HG02938 (cell line): Measurements from ENCODE around the gene PRRT4.

Experiments used
- ATAC-seq: cut with Tn5 transposase; IDR thresholded peaks from one replicate; pipeline ENCODE4 v1.9.1; 2021; ENCODE audit warnings: mild to moderate bottlenecking, moderate library complexity; ENCODE audit not compliant: unreplicated experiment

Gene PRRT4

DNA sequence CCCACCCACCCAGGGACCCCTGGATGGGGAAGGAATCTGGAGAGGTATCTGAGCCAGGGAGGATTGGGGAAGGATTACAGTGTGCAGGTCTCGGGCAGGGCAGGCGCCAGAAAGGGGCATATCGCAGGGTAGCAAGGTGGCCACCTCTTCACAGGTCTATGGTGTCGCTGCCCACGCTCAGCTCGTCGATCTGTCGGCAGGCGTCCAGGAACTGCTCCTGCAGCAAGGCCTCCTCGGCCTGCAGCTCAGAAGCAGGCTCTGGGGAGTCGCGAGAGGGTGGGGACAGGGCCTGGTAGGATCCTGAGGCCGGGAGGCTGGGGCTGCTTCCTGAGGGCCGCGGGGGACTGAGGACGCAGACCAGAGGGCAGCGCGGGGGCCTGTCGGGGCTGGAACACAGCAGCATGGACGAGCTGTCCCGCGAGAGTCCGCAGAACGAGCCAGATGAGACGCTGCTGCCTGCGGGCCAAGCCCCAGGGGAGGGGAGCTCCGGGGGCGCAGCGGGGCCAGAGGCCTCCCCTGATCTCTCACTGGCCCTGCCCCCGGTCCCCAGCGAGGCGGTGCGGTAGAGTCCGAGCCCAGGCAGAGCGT, 10.7 kb downstream of the PRRT4 start:
- no peak for ATAC-seq

DNA sequence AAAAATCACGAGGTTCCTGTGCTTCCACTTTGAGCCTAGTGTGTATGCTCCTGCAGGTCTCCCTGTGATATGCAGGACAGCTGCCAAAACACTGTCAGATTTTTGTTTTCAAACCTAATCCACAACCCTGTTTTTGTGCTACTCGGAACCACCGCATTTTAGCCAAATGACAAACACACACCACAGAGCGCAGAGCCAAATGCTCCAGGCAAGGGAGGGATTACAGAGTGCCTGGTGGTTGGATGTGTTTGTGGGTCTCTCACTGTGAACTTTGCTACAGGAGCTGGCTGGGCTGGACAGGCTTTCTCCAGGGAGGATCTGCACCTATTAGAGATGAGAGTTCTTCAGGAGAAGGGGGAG, 12.0 kb downstream of the PRRT4 start:
- no peak for ATAC-seq

GRCh38 chr7:128347647-128348097, 13.8 kb downstream of the PRRT4 start:
- no peak for ATAC-seq

DNA sequence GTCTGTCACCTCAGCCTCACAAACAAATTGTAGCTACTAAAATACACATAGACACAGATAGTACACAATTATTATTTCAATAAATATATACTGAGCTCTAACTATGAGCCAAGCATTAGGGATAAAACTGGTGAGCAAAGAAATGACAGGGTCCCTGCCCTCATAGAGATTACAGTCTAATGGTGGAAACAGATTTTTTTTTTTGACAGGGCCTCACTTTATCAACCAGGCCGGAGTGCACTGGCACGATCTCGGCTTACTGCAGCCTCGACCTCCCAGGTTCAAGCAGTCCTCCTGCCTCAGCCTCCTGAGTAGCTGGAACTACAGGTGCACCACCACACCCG, 17.1 kb downstream of the PRRT4 start:
- no peak for ATAC-seq

- peak; percentile 92 for ATAC-seq
Observed at GRCh38 chr7:128343554-128344430, 17.7 kb downstream of the PRRT4 start, which contains the start of gene RBM28. TSS of gene RBM28 (minus strand) at chr7:128343908. CDS start at chr7:128343793, 115 bp downstream.

- ATAC-seq = no peak
Observed at GRCh38 chr7:128341733-128342132, 19.8 kb downstream of the PRRT4 start.

DNA sequence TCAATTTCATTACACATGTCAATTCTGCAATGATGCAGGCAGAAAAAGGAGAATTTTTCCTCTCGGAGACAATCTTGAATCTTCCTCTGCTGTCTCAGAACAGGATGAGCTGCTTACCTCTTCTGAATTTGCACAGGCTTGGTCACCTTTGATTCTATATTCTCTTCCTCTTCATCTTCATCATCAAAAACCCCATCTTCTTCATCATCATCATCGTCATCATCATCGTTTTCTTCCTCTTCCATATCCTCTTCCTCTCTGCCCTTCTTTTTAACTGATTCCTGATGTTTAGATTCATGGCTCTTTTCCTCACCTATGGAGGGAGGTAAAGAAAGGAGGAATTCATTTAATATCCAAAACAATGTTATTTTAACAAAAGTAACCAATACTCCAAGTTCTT, 25.8 kb downstream of the PRRT4 start:
- ATAC-seq = no peak

DNA sequence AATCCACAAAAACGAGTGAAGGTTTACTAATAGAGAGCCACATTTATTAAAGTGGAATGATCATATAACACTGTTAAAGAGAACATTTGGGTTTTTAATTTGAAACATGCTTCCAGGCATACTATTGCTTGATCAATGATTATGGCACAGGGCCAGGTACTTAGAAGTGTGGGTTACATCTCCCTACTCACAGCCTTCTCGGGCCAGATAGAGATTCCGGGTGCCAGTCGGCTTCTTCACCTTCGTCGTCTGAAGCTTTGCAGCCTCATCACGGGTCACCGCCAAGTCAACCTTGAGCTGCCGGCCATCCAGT, 37.2 kb downstream of the PRRT4 start:
- ATAC-seq = no peak

GRCh38 chr7:128323459-128324367, 37.8 kb downstream of the PRRT4 start:
- ATAC-seq = no peak

- no peak for ATAC-seq
Observed at GRCh38 chr7:128323040-128323439, 38.5 kb downstream of the PRRT4 start.

- no peak for ATAC-seq
Observed at GRCh38 chr7:128322040-128322643, 39.3 kb downstream of the PRRT4 start.

DNA sequence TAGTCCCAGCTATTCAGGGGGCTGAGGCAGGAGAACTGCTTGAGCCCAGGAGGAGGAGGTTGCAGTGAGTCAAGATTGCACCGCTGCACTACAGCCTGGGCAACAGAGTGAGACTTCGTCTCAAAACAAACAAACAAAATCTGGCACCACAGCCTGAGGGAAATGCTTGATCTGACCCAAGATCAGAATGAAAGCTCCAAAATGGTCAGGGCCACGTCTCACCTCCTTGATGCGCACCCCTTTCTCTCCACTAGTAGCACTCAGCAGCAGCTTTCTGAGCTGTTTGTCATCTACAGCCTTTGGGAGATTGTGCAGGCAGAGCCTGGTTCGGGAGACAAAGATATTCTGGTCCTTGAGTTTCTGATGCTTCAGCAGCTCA, 40.5 kb downstream of the PRRT4 start:
- no peak for ATAC-seq

DNA sequence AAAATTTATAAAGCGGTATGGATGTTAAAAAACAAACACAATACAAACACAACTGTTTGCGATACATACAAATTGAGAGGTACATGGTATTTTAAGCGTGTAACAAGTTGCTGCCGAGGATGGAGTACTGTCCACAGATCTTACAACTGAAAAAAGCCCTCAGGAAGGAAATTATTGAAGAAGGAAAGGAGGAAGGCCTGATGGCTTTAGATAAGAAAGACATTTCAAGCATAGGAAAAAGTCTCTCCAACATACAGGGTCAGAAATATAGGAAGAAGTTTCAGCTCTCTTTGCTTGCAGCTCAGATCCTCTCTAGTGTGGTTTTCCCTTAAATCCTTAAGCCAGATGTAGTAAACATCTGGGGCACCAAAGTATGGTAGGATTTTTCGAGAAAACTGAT, 42.8 kb downstream of the PRRT4 start:
- ATAC-seq = no peak

GRCh38 chr7:128311013-128311412, 50.5 kb downstream of the PRRT4 start:
- no peak for ATAC-seq

- no peak for ATAC-seq
Observed at GRCh38 chr7:128310499-128310898, 51.0 kb downstream of the PRRT4 start.

GRCh38 chr7:128309976-128310375, 51.5 kb downstream of the PRRT4 start:
- ATAC-seq = no peak

DNA sequence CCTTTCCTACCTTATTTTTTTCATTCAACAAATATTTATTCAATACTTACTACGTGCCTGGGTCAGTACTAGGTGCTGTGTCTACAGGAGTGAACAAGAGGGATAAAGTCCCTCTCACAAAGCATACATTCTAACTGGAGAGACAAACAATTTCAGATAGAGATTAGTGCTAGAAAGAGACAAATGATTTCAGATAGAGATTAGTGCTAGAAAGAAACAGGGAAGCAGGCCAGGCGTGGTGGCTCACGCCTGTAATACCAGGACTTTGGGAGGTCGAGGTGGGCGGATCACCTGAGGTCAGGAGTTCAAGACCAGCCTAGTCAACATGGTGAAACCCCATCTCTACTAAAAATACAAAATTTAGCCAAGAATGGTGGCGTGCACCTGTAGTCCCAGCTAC, 52.4 kb downstream of the PRRT4 start:
- ATAC-seq = no peak

DNA sequence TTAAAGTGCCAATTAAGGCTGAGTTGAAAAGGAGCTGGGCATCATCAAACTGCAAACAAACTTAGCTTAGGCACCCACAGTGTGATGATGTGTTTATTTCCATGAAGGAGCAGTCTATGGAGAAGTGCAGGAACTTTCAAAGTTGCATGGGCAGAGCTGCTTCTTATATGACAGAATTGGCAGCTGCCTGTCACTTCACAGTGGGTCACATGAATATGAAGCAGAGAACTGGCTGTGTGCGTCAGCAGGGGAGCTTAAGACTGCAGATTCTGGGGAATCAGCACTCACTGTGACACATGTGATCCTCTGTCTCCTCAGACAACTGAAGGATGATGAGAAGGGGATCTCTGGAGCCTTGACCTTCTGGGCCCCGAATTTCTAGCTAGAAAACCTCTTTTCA, 54.4 kb downstream of the PRRT4 start:
- ATAC-seq = no peak

GRCh38 chr7:128304212-128304611, 57.3 kb downstream of the PRRT4 start:
- ATAC-seq = no peak

GRCh38 chr7:128303643-128304042, 57.8 kb downstream of the PRRT4 start:
- no peak for ATAC-seq

DNA sequence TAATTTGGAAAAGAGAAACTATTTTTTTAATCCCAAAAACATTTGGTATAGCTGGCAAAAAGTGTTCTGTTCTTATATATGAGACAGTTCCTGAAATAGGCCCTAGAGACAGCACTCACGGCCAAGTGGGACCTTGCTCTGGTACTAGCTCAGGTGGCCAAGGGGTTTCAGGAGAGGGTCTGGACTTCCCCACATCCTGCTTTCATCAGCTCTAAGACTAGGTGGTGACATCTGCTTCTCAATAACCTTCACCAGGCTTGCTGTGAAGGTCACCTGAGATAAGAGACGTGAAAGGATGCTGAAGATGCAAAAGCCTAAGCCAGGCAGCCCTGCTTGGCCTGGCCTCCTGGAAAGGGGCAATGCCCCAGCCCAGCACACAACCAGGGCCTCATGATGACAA, 58.4 kb downstream of the PRRT4 start:
- ATAC-seq = no peak
